GM23338 (cell line): ENCODE results near the gene CCDC197. TPM values are rescaled to one million over a fixed set of nuclear protein-coding genes. Genes with fewer than 3 reads are reported as not detected.

Experiments used
- ATAC-seq: fragments of 200-7000 bp; cut with Tn5 transposase; 3 replicates; pipeline ENCODE4 v1.9.1; 2020
- DNase-seq: peaks from one replicate; pipeline ENCODE4 v3.0.0-alpha.2; 2015; ENCODE audit warnings: low spot score
- H2AFZ ChIP-seq: fragments of 200-600 bp; sonication (generic); 2 replicates; pipeline ENCODE4 v1.8.0; 2016; ENCODE audit warnings: antibody characterized with exemption, mild to moderate bottlenecking, moderate library complexity
- H3F3A ChIP-seq: fragments of 200-600 bp; sonication (generic); replicated peaks from 2 replicates; pipeline ENCODE4 v1.8.0; 2017; ENCODE audit warnings: antibody characterized with exemption, mixed run types, low read depth
- H3K27ac ChIP-seq: fragments of 200-600 bp; sonication (generic); 2 replicates; pipeline ENCODE4 v1.6.1; 2016; ENCODE audit warnings: low read depth
- H3K27me3 ChIP-seq: fragments of 200-600 bp; sonication (generic); 2 replicates; pipeline ENCODE4 v1.8.0; 2016; ENCODE audit warnings: mild to moderate bottlenecking, mixed run types, moderate library complexity; ENCODE audit not compliant: insufficient read depth
- H3K36me3 ChIP-seq: fragments of 200-600 bp; sonication (generic); 2 replicates; pipeline ENCODE4 v1.8.0; 2016; ENCODE audit warnings: mild to moderate bottlenecking; ENCODE audit not compliant: insufficient read depth
- H3K4me1 ChIP-seq: fragments of 200-600 bp; sonication (generic); 2 replicates; pipeline ENCODE4 v1.8.0; 2016; ENCODE audit warnings: mild to moderate bottlenecking, moderate library complexity; ENCODE audit not compliant: insufficient read depth
- H3K4me2 ChIP-seq: fragments of 200-600 bp; sonication (generic); 2 replicates; pipeline ENCODE4 v1.7.1; 2017; ENCODE audit warnings: mixed run types
- H3K4me3 ChIP-seq: fragments of 200-600 bp; sonication (generic); 2 replicates; pipeline ENCODE4 v1.6.1; 2016; ENCODE audit warnings: mixed run types
- H3K79me2 ChIP-seq: fragments of 200-600 bp; sonication (generic); replicated peaks from 2 replicates; pipeline ENCODE4 v1.8.0; 2017; ENCODE audit warnings: mild to moderate bottlenecking; ENCODE audit not compliant: insufficient read depth
- H3K9me2 ChIP-seq: fragments of 200-600 bp; sonication (generic); 2 replicates; pipeline ENCODE4 v1.8.0; 2017; ENCODE audit not compliant: insufficient read depth
- H4K20me1 ChIP-seq: fragments of 200-600 bp; sonication (generic); replicated peaks from 2 replicates; pipeline ENCODE4 v1.8.0; 2017; ENCODE audit warnings: mild to moderate bottlenecking; ENCODE audit not compliant: insufficient read depth
- H3K27ac Mint-ChIP-seq: 2 replicates; pipeline ENCODE4 v1.8.0; 2020; ENCODE audit warnings: inconsistent platforms, mild to moderate bottlenecking, moderate library complexity, mixed read lengths
- H3K27me3 Mint-ChIP-seq: 3 replicates; pipeline ENCODE4 v1.8.0; 2022; ENCODE audit warnings: low read depth, mild to moderate bottlenecking, moderate library complexity, mixed read lengths, inconsistent platforms; ENCODE audit not compliant: insufficient read depth, poor library complexity
- H3K36me3 Mint-ChIP-seq: 3 replicates; pipeline ENCODE4 v1.8.0; 2021; ENCODE audit warnings: low read depth, mild to moderate bottlenecking, inconsistent platforms, moderate library complexity, mixed read lengths
- H3K4me1 Mint-ChIP-seq: 3 replicates; pipeline ENCODE4 v1.8.0; 2020; ENCODE audit warnings: mild to moderate bottlenecking, inconsistent platforms, mixed read lengths
- H3K4me3 Mint-ChIP-seq: 3 replicates; pipeline ENCODE4 v1.8.0; 2021; ENCODE audit warnings: moderate library complexity, mild to moderate bottlenecking, inconsistent platforms, mixed read lengths
- H3K9me3 Mint-ChIP-seq: 3 replicates; pipeline ENCODE4 v1.8.0; 2020; ENCODE audit warnings: moderate library complexity, mild to moderate bottlenecking, inconsistent platforms, mixed read lengths
- CREB1 ChIP-seq: fragments of 250-450 bp; sonication (Bioruptor Pico); IDR thresholded peaks from 2 replicates; pipeline ENCODE4 v1.5.0; 2020; ENCODE audit warnings: low read depth, mild to moderate bottlenecking, moderate library complexity
- EZH2 ChIP-seq: fragments of 200-600 bp; sonication (generic); IDR thresholded peaks from one replicate; pipeline ENCODE4 v1.8.0; 2017; ENCODE audit warnings: antibody characterized with exemption, mild to moderate bottlenecking, low read depth; ENCODE audit not compliant: unreplicated experiment
- EZH2phosphoT487 ChIP-seq: fragments of 200-600 bp; sonication (generic); IDR thresholded peaks from one replicate; pipeline ENCODE4 v1.8.1; 2018; ENCODE audit warnings: antibody characterized with exemption; ENCODE audit not compliant: unreplicated experiment
- JUNB ChIP-seq: IDR thresholded peaks from one replicate; pipeline ENCODE4 v1.6.1; 2016; ENCODE audit warnings: antibody characterized with exemption; ENCODE audit not compliant: unreplicated experiment
- NANOG ChIP-seq: IDR thresholded peaks from 2 replicates; pipeline ENCODE4 v1.6.1; 2016; ENCODE audit warnings: antibody characterized with exemption, borderline replicate concordance
- POLR2AphosphoS5 ChIP-seq: IDR thresholded peaks from 2 replicates; pipeline ENCODE4 v1.6.1; 2016; ENCODE audit warnings: antibody characterized with exemption, low read depth
- REST ChIP-seq: IDR thresholded peaks from one replicate; pipeline ENCODE4 v1.6.1; 2018; ENCODE audit warnings: antibody characterized with exemption; ENCODE audit not compliant: unreplicated experiment
- ZNF114 ChIP-seq: fragments of 250-450 bp; sonication (Bioruptor Pico); IDR thresholded peaks from 2 replicates; pipeline ENCODE4 v1.5.0; 2020; ENCODE audit warnings: mild to moderate bottlenecking, moderate library complexity
- ZNF331 ChIP-seq: fragments of 250-450 bp; sonication (Bioruptor Pico); IDR thresholded peaks from 2 replicates; pipeline ENCODE4 v1.5.0; 2020; ENCODE audit warnings: low read depth, mild to moderate bottlenecking, moderate library complexity
- ZNF462 ChIP-seq: fragments of 250-450 bp; sonication (Bioruptor Pico); IDR thresholded peaks from 2 replicates; pipeline ENCODE4 v1.5.0; 2020; ENCODE audit warnings: mild to moderate bottlenecking, moderate library complexity
- polyA plus RNA-seq: library from polyadenylated mRNA; unstranded; fragments of >200 nt; fragmentation: Nextera tagmentation; extraction: Ambion mirVana; gene quantifications from 2 replicates; pipeline ENCODE4 v1.2.1, GENCODE V29; 2016
- total RNA-seq: library from RNA; depleted of rRNA; stranded (reverse); fragments of >200 nt; shearing (Covaris generic); gene quantifications from 2 replicates; pipeline ENCODE4 v1.2.3, GENCODE V29; 2014
- TF ChIP-seq, protein P1 (sequence below): IDR thresholded peaks from 2 replicates; pipeline ENCODE4 v1.6.1; 2016; ENCODE audit warnings: antibody characterized with exemption

The CCDC197 gene
- total and polyA plus RNA-seq, 2 experiments from 2014 or later: not detected

DNA sequence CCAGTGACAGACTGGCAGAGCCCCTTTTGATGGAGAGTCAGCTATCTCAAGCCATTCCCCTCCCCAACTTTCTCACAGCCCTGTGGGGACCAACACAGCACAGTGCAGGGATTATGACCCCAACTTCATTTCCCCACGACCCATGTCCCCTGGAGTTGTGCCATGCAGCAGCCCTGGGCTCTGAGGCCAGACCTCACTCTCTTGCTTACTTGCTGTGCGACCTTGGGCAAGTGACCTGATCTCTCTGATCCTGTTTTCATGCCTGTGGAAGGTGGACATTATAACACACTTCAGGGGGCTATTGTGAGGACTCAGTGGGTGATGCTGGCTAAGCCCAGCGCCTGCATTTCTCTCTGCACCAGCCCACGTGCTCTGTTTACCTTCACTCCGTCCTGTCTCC is 43.1 kb downstream of the CCDC197 start (continued):
- TF ChIP-seq ZNF462 (CRISPR knock-in tag): no peak
- no peak for TF ChIP-seq ZNF114 (CRISPR knock-in tag)
- no peak for TF ChIP-seq POLR2AphosphoS5
- TF ChIP-seq JUNB: no peak
- no peak for TF ChIP-seq ZNF331 (CRISPR knock-in tag)
- TF ChIP-seq, protein P1, sequence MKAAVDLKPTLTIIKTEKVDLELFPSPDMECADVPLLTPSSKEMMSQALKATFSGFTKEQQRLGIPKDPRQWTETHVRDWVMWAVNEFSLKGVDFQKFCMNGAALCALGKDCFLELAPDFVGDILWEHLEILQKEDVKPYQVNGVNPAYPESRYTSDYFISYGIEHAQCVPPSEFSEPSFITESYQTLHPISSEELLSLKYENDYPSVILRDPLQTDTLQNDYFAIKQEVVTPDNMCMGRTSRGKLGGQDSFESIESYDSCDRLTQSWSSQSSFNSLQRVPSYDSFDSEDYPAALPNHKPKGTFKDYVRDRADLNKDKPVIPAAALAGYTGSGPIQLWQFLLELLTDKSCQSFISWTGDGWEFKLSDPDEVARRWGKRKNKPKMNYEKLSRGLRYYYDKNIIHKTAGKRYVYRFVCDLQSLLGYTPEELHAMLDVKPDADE: no peak
- TF ChIP-seq CREB1: no peak
- TF ChIP-seq EZH2: no peak
- TF ChIP-seq EZH2phosphoT487: no peak
- no peak for TF ChIP-seq NANOG

DNA sequence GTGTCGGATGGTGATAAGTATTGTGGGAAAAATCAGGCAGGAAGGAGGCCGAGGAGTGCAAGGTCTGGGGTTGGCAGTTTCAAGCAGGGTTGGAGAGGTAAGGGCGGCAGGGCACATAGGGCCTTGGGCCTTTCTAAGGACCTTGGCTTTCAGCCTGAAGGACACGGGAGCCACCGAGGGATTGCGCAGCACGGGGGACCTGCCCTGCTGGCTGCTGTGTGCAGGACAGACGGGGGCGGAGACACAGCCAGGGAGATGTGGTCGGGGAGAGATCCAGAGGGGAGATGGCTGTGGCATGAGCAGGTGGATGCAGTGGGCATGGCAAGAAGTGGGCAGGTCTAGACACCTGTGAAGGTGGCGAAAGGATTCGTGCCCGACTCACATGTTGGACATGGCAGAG is 43.7 kb downstream of the CCDC197 start:
- no peak for ATAC-seq
- Mint-ChIP-seq H3K9me3 (no peaks in the 10 kb centered on the region; the same call in 2 of the 3 replicates), H3K36me3 (peaks cover 13% of the 10 kb centered on the region; the same call in 2 of the 3 replicates), H3K4me1 (peaks cover 8% of the 10 kb centered on the region; the same call in 2 of the 3 replicates), H3K27me3 (peaks cover 20% of the 10 kb centered on the region), H3K4me3 (no peak overlapping the region), H3K27ac (no peak overlapping the region)
- no peaks in the 10 kb centered on the region for H4K20me1 ChIP-seq
- no peak for DNase-seq
- TF ChIP-seq REST: no peak
- no peak overlapping the region for H2AFZ ChIP-seq
- H3K36me3 ChIP-seq: no peaks in the 10 kb centered on the region
- no peak overlapping the region for H3K4me2 ChIP-seq
- no peak overlapping the region for H3K27ac ChIP-seq
- no peaks in the 10 kb centered on the region for H3K27me3 ChIP-seq
- H3F3A ChIP-seq: no peaks in the 10 kb centered on the region
- H3K9me2 ChIP-seq: no peaks in the 10 kb centered on the region
- H3K4me3 ChIP-seq: no peak overlapping the region
- H3K4me1 ChIP-seq: no peaks in the 10 kb centered on the region
- H3K79me2 ChIP-seq: no peaks in the 10 kb centered on the region
